GM12891 (cell line): ENCODE results near the gene GAST.
"Not testable (repeated sequence)": the region's sequence is repeated elsewhere in the genome, so short reads cannot be mapped to it uniquely, and the experiment has no call there.

Experiments
- DNase-seq: peaks from one replicate; pipeline ENCODE4 v3.0.0; 2011; ENCODE audit warnings: low spot score; ENCODE audit not compliant: insufficient read length
- FAIRE-seq: peaks from 2 replicates; lab custom pipeline; 2011; peaks lifted over from hg19 to GRCh38; lab: Jason Lieb, UNC
- PAX5 ChIP-seq: IDR thresholded peaks from 2 replicates; pipeline ENCODE4 v1.6.1; 2011; ENCODE audit warnings: low read length, moderate library complexity, mild to moderate bottlenecking; ENCODE audit not compliant: insufficient read depth, severe bottlenecking
- POLR2A ChIP-seq: IDR thresholded peaks from 2 replicates; pipeline ENCODE4 v1.6.1; 2011; ENCODE audit warnings: low read depth, low read length, control low read depth
- POLR2AphosphoS5 ChIP-seq: IDR thresholded peaks from 2 replicates; pipeline ENCODE4 v1.6.1; 2011; ENCODE audit warnings: low read depth, low read length, control low read depth
- POU2F2 ChIP-seq: IDR thresholded peaks from 2 replicates; pipeline ENCODE4 v1.6.1; 2011; ENCODE audit warnings: low read depth, mild to moderate bottlenecking, control low read depth, low read length, moderate library complexity
- SPI1 ChIP-seq: IDR thresholded peaks from 2 replicates; pipeline ENCODE4 v1.6.1; 2011; ENCODE audit warnings: low read depth, low read length, control low read depth
- TAF1 ChIP-seq: IDR thresholded peaks from 2 replicates; pipeline ENCODE4 v1.6.1; 2011; ENCODE audit warnings: low read depth, low read length, control low read depth

GAST gene

DNA sequence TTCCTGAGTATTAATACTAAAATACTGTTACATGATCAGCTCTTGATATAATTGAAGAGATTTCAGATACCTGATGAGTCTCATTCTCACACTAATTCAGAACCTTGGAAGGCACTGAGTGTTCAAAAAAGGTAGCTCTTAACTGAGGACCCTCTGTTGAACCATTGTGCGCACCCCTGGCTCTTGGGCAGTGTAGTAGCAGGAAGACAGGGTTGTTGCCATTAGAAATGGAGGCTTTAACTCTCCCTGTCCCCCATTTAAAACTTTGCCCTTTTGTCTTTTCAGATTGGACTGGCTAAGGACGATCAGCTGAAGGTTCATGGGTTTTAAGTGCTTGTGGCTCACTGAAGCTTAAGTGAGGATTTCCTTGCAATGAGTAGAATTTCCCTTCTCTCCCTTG is 21.6 kb upstream of the GAST start:
- DNase-seq (no peak), FAIRE-seq (no peak)
- TF ChIP-seq POLR2AphosphoS5 = no peak
- no peak for TF ChIP-seq TAF1
- no peak for TF ChIP-seq POLR2A
- no peak for TF ChIP-seq POU2F2
- TF ChIP-seq PAX5 = no peak
- TF ChIP-seq SPI1 = no peak

DNA sequence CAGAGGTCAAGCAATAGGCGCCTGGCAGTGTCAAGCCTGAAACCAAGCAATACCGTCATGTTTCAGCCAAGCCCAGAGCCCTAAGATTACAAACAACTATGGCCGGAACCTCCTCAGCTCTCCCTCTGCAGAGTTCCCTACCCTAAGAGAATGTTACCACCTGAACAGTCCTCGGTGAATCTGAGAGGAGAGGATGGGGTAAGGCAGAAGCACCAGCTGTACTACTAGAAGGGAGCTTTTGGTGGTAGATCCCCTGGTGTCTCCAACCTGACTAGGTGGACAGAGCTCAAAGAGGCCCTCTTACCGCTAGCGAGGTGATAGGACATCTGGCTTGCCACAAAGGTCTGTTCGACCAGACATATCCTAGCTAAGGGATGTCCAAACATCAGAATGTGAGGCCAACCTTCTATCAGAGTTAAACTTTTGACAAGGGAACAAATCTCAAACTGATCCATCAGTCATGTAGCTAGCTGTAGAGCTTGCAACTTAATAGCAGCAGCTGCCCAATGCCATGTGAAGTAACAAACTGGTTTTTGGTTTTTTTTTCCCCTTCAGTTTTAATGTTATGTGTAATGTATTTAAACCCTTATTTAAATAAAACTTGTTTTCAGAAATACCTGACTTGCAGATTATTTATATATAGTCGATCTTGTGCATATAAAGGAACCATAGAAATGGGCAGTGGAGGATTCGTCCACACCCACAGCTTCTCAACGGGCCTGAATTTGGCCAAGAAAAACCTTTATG is 20.9 kb upstream of the GAST start:
- FAIRE-seq = no peak
- DNase-seq = no peak
- TF ChIP-seq TAF1 (no peak), POLR2A (peak; percentile 62; the same call in 1 of the 2 replicates), SPI1 (no peak), POU2F2 (no peak), POLR2AphosphoS5 (peak; percentile 49; the same call in 1 of the 2 replicates)

GRCh38 chr17:41692722-41693521 is 19.2 kb upstream of the GAST start:
- TF ChIP-seq POU2F2 = peak; percentile 54; the same call in 1 of the 2 replicates
- no peak for TF ChIP-seq SPI1
- TF ChIP-seq PAX5 = no peak
- no peak for TF ChIP-seq TAF1
- peak; percentile 26; the same call in 1 of the 2 replicates for TF ChIP-seq POLR2A
- TF ChIP-seq POLR2AphosphoS5 = peak; percentile 77
- no peak for FAIRE-seq
- DNase-seq = no peak

GRCh38 chr17:41695134-41695661 is 16.9 kb upstream of the GAST start:
- TF ChIP-seq POLR2AphosphoS5 (no peak), PAX5 (no peak)
- FAIRE-seq (no peak), DNase-seq (no peak)

DNA sequence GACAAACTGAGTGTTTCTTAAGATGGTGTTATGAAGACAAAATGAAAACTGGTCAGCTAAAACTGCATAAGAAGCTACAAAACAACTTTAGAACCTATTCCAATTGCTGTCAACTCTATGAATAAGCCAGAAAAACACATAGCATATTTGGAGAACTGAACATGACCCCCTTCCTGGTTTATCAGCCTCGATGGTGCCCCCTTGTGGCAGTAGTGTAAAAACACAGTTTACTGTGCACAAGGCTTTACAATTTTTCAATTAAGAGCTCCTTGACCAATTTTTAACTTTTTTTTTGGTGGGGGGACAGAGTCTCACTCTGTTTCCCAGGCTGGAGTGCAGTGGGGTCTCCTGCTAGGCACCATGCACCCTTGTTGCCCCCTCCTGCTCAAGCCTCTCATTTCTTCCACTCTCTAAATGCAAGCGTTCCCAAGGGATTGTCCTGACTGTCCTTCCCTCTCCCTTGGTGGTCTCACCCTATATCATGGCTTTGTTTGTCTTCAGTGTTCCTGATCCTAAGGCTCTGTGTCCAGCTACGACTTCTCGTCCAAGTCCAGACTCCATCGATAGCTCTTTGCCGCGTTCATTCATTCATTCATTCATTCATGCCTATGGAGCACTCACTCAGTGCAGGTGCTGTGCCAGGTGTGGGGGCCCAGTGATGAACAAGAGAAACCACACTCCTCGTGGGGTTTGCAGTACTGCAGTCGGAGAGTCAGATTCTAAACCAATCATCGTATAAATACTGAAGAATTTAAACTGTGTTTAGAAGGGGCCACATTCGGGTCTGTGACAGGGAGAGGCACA is 16.0 kb upstream of the GAST start:
- FAIRE-seq (peak; percentile 56), DNase-seq (peak; percentile 57)
- TF ChIP-seq SPI1 (peak; percentile 22; the same call in 1 of the 2 replicates), POLR2AphosphoS5 (no peak), POLR2A (no peak), POU2F2 (no peak), TAF1 (no peak), PAX5 (no peak)

- no peak for FAIRE-seq
- DNase-seq = no peak
- TF ChIP-seq SPI1 (no peak), POU2F2 (no peak), TAF1 (no peak), PAX5 (no peak), POLR2AphosphoS5 (no peak), POLR2A (no peak)
Observed at GRCh38 chr17:41697122-41697962, 14.8 kb upstream of the GAST start.

- not testable (repeated sequence) for FAIRE-seq, DNase-seq
Observed at GRCh38 chr17:41700843-41701242, 11.3 kb upstream of the GAST start.

- TF ChIP-seq POLR2A (no peak), POLR2AphosphoS5 (no peak)
- FAIRE-seq (no peak), DNase-seq (no peak)
Observed at GRCh38 chr17:41702712-41703111, 9.4 kb upstream of the GAST start.

DNA sequence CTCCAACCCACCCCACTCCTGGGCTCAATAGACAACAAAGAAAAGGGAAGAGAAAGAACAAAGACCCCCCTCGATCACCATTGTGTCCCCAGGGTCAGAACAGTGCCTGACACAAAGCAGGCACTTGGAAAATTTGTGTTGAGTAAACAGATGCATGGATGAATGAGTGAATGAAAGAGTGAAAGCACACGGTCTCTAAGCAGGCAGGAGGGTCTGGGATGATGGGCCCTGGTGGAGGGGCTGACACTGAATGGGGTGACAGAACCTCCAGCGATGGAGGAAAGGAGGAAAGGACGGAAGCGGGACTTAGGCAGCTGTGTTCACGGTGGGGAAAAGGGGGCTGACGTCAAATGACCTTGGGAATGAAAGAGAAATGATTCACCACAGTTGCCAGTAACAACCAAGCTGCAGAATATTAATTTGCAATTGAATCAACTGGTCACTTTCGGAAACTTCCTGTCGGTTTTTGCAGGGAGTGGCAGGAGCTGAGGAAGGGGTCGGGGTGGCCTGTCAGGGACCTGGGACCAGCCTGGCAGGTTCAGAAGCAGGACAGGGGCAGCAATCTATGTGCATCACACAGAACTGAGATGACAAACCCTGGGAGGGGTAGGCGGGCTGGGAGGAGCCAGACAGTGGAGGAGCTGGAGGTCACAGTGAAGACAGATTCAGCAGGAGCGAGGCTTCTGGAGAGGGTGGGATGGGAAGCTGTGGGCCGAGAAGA is 6.7 kb upstream of the GAST start:
- TF ChIP-seq SPI1 = no peak
- no peak for TF ChIP-seq POLR2AphosphoS5
- no peak for TF ChIP-seq PAX5
- no peak for TF ChIP-seq POU2F2
- no peak for TF ChIP-seq POLR2A
- no peak for TF ChIP-seq TAF1
- DNase-seq (no peak), FAIRE-seq (no peak)
